Amniotic epithelial cell (primary cell): ENCODE measurements around the gene USP13.
"Not testable (repeated sequence)": the region's sequence is repeated elsewhere in the genome, so short reads cannot be mapped to it uniquely, and the experiment has no call there.

Experiments
- DNase-seq: peaks from one replicate; pipeline ENCODE4 v3.0.0-alpha.2; 2010; ENCODE audit warnings: low read depth

The USP13 gene, protein sequence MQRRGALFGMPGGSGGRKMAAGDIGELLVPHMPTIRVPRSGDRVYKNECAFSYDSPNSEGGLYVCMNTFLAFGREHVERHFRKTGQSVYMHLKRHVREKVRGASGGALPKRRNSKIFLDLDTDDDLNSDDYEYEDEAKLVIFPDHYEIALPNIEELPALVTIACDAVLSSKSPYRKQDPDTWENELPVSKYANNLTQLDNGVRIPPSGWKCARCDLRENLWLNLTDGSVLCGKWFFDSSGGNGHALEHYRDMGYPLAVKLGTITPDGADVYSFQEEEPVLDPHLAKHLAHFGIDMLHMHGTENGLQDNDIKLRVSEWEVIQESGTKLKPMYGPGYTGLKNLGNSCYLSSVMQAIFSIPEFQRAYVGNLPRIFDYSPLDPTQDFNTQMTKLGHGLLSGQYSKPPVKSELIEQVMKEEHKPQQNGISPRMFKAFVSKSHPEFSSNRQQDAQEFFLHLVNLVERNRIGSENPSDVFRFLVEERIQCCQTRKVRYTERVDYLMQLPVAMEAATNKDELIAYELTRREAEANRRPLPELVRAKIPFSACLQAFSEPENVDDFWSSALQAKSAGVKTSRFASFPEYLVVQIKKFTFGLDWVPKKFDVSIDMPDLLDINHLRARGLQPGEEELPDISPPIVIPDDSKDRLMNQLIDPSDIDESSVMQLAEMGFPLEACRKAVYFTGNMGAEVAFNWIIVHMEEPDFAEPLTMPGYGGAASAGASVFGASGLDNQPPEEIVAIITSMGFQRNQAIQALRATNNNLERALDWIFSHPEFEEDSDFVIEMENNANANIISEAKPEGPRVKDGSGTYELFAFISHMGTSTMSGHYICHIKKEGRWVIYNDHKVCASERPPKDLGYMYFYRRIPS

DNA sequence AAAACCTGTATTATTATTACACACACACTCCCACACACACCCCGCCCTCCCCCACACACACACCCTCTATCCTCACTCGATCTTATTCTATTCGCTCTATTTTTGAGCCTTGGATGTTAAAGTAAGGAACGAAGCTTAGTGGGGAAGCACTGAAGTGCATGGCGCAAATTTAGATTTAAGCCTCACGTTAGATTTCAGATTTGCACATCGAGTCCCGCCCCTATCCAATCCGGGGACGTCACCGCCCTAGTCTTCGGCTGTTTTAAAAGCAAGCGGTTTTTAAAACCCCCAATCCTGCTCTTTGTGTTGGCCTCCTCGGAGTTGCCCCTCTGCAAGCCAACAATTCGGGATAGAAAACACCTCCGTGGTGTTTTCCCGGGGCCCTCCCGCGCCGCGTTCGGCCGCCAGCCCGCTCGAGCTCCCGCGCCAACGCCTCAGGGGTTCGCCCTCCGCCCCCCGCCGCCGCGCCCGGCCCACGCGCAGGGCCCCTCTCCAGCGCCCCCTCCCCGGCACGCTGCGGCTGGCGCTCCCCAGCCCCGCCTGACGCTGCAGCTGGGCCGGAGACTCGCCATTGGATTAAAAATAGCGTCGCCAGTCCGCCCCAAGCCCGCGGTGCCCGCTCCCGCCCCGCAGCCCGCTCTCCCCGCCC, at the start of gene USP13:
TSS of gene USP13 (plus strand) at position 594 of the 649 bp plus-strand sequence. CDS start 186 bp downstream, outside the sequence.
- DNase-seq, result peak; percentile 78

DNA sequence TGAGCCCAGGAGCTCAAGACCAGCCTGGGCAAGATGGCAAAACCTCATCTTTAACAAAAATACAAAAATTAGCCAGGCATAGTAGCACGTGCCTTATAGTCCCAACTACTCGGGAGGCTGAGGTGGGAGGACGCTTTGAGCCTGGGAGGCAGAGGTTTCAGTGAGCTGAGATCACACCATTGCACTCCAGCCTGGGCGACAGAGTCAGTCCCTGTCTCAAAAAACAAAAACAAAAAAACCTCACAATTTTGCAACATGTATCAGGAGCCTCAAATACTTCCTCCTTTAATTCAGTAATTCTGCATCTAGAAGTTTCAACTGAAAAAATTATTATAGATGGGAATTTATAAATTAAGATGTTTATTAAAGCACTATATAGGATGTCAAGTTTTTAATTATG, 49.5 kb upstream of the USP13 start:
- DNase-seq, result no peak

DNA sequence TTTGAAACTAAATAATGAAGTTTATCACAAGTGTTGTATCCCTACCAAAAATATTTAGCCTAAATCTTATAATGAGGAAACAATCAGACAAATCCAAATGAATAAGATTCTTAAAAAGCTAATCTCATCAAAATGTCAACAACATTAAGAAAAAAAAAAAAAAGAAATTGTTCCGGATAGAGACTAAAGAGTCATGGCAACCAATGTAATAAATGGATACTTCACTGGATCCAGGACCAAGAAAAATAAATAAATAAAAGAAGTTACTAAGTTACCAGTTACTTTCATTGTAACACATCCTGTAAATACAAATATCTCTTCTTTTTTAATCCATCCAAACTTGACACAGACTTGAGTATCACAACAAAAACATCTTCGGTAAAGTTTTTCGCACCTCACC, 49.0 kb upstream of the USP13 start:
- DNase-seq, result no peak

DNA sequence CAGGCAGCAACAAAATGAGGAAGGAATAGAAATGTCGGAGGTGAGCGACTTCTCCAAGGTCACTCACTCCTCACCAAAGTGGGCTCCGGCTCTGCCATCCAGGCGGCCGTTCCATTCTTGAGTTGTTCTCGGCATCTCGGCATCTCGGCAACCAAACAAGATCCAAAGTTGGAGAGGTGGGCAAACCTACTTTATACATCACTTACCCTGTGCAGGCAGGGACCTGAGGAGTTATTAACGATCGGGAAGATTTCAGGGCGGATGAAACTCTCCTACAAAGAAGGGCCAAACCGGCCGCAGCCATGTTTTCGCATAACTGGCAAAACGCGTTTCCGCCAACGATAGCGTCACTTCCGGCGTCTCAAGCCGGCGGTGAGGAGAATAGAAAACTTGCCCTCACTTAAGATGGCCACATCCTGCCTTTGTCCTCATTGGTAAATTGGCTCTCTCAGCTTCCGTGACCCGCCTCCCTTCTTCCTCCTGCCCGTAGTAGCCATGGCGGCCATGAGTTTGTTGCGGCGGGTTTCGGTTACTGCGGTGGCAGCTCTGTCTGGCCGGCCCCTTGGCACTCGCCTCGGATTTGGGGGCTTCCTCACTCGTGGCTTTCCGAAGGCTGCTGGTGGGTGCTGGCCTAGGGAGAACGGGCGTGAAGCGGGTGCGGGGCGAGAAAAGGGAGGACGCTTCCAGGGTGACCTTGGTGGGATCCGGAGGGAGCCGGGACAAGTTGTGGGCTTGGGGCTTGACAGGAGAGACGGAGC, 48.3 kb upstream of the USP13 start, which contains the start of the genes MRPL47 and NDUFB5:
TSS of gene MRPL47 (minus strand) at position 318 of the 758 bp plus-strand sequence. CDS start at position 304, 14 bp downstream.
TSS of gene NDUFB5 (plus strand) at position 474 of the 758 bp plus-strand sequence. CDS start at position 496, 22 bp downstream.
- DNase-seq, result peak; percentile 96

DNA sequence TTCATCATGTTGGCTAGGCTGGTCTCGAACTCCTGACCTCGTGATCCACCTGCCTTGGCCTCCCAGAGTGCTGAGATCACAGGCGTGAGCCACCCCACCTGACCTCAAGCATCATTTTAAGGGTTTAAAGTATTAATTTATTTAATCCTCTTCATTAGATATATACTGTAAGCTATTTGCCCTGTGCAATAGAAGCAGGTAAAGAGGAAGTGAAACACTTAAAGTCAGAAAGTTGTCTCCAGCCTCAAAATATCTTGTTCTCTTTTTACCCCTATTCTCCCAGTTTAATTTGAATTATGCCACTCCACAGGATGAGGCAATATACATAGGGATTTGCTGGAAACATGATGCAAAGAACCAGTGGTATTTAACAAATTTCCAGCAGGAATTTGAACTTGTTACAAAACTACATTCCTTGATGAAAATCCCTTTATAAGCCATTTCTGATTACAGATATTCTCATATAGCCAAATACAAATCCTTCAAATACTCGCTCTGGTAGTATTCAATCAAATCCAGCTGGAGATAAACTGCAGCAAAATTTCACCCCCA, 46.2 kb upstream of the USP13 start:
- peak; percentile 30 for DNase-seq

DNA sequence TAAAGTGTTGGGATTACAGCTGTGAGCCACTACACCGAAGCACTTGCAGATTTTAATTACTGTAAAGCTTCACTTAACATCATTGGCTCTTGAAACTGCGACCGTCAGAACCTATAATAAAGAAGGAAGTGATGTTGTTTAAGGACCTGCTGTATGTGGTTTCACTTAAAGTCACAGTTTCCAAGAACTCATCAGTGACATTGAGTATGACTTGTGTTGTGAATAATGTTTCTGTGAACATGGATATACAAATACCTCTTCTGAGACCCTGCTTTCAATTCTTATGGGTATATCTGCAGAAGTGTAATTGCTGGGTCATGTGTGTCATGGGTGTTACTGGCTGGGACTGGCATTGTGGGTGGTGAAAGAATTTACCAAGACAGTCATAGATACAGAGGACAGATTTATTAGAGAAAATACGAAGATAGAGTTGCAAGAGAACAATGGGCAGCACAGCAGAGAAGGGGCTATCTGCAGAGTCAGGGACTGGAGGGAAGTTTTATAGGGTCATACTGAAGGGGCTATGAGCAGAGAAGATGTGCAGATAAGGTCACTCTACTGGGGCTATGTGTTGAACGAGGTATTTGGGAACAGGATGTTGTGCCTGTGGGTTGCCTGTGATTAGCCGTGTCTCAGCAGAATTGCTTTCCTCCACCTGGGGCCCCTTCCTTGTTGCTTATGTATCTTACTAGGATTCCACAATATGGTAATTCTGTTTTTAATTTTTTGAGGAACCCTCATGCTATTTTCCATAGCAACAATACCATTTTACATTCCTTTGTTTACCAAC, 43.7 kb upstream of the USP13 start:
- no peak for DNase-seq

DNA sequence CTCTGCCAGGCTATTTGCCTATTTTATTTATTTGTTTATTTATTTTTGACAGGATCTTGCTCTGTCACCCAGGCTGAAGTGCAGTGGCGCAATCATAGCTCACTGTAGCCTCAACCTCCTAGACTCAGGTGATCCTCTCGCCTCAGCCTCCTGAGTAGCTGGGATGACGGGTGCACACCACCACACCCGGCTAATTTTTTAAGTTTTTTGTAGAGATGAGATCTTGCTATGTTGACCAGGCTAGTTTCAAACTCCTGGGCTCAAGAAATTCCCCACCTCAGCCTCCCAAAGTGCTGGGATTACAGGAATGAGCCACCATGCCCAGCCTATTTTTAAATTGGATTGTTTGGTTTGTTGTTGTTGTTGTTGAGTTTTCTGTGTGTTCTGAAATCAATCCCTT, 42.8 kb upstream of the USP13 start:
- DNase-seq, result no peak

DNA sequence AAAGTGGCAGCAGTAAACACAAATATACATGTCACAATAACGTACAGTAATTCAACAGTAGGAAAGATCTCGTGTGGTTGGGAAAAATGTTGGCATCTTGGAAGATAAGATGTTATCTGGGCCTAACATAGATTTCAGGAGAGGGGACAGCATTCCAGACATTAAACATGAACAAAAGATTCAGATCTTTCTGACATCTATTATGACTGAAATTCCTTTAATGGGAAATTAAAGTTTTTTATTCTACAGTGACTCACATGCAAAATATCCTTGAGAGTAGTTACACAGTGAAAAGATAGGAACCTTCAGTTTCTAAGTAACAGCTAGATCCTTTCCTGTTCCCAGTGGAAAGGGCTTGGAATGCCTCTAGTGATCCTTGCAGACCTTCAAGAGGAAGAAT, 39.0 kb upstream of the USP13 start:
- DNase-seq, result peak; percentile 71

DNA sequence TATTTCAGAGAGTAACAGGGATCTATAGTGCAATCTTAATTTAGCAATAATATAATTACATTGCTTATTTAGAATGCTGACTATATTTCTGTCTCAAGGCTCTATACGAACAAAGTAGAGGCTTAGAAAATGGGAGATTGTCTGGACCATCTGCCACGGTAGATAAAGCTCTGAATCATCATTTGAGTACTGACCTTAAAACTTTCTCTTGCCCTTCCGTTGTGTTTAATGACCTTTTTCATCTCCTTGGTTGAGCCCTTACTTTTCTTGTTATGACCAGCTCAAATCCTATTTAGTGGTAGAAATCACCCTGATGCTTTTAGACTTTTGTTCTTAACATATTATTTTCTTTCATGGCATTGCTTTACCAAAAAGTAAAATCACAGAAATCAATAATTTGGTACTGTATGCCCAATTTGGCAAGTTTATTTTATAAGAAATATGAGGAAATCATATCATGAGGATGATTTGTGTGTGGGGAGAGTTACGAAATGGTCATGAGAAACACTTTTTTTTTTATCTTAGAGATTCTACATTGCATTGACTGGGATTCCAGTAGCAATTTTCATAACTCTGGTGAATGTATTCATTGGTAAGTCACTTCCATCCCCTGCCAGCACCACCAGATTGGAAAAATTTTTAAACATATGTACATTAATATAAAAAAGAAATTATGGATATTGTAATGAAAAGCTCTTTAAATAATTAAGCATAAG, 37.2 kb upstream of the USP13 start:
- peak; percentile 86 for DNase-seq

DNA sequence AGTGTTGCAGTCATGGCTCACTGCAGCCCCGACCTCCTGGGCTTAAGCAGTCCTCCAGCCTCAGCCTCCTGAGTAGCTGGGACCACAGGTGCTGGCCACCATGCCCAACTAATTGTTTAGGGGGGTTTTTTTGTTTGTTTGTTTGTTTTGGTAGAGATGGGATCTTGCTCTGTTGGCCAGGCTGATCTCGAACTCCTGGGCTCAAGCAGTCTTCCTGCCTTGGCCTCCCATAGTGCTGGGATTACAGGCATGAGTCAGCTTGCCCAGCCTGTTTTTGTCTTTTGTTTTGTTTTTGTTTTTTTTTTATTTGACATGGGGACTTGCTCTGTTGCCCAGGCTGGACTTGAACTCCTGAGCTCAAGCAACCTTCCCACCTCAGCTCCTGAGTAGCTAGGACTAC, 30.8 kb upstream of the USP13 start:
- DNase-seq, result no peak

DNA sequence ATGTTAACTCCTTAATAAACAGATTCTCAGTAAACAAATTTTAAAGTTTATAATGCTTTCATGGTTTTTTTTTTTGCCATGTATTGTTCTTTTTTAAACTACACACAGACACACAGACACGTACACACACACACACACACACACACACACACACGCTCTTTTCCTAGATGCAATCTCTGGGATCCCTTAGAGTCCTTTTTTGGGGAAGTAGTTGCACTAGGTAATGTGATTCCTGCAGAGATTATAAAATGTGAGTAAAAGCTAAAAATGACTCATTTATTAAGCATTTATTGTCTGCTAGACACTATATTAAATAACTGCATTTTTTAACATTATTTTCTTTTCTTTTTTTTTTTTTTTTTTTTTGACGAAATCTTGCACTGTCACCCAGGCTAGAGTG, 28.4 kb upstream of the USP13 start:
- DNase-seq, result no peak

DNA sequence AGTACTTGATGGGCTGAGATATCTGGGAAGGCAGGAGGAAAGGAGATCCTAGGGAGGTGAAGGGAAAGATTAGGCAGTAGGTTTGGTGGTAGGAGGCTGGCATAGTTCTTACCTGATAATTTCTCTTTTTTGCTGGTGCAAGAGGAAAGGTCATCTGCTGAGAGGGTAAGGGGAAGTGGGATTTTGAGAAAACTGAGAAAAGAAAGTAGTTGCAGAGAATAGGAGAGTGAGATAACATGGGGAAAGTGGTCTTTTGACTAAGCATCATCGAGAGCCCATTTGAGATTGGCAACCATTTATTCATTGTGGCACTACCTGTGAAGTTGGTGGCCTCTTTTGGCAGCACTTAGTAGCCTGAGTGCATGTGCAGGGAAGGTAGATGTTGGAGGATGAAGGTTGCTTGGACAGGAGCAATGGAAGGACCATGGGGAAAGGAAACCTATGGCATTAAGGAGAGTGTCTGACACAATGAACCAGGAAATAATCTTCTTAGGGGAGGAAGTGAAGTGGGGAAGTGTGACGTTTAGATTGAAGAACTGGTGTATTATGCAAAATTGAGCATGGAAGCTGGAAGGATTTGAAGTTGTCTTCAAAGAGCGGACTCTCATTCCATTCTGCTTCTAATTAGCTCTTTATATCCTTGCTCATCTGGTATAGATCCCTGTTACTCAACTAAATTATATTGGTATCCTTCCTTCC, 21.9 kb upstream of the USP13 start:
- no peak for DNase-seq

DNA sequence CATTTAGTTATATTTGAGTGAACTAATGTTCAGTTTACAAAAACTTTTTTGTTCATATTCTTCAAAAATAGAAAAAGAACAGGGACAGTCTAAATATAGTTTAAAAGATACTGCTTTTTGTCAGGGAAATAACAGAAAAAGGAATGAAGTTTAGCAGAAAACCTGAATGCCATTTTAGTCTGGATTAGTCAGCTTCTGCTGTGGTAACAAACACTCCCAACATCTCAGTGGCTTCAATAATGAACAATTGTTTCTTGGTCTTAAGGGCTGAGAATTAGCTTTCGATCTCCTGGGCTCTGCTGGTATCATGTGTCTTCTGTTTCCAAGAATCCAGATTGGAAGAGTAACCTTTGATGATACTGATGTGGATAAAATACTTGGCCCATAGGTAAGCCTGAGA, 12.4 kb upstream of the USP13 start:
- no peak for DNase-seq

DNA sequence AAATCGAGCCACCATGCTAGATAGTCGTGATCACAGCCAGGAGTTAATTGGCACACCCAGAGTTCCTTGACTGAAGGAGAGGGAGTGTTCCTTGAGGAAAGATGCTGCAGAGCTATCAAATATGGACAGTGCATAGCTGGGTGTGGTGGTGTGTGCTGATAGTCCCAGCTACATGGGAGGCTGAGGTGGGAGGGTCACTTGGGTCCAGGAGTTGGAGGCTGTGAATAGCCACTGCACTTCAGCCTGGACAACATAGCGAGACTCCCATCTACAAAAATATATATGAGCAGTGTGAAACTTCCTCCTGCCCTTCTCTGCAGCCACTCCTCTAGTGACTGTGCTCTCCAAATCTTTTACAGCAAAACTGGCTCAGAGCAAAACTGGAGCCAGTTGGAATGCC, 10.0 kb upstream of the USP13 start:
- no peak for DNase-seq

DNA sequence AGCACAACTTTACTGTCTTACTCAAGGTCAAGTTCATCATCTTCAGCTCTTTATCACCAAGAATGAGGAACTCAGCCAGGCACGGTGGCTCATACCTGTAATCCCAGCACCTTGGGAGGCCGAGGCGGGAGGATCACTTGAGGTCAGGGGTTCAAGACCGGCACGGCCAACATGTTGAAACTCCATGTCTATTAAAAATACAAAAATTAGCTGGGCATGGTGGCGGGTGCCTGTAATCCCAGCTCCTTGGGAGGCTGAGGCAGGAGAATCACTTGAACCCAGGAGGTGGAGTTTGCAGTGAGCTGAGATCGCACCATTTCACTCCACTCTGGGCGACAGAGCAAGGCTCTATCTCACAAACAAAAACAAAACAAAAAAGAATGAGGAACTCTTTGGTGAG, 9.0 kb upstream of the USP13 start:
- not testable (repeated sequence) for DNase-seq

DNA sequence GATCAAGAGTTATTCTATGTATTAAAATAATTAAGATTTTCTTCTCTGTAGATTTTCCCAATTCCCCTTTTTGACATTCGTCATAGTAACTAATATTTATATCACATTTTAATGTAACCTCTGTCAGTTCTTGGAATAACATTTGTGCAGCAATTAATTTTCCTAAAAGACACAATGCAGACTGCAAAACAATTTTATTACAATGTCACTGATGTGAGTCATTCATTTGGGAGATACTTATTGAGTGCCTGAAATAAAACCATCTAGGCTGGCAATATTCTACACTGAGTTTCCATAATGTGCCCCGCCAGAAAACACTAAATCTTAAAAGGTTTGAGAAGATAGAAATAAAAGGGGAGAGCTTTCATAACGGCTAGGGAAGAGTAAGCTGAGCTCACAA, 6.7 kb upstream of the USP13 start:
- DNase-seq, result no peak

DNA sequence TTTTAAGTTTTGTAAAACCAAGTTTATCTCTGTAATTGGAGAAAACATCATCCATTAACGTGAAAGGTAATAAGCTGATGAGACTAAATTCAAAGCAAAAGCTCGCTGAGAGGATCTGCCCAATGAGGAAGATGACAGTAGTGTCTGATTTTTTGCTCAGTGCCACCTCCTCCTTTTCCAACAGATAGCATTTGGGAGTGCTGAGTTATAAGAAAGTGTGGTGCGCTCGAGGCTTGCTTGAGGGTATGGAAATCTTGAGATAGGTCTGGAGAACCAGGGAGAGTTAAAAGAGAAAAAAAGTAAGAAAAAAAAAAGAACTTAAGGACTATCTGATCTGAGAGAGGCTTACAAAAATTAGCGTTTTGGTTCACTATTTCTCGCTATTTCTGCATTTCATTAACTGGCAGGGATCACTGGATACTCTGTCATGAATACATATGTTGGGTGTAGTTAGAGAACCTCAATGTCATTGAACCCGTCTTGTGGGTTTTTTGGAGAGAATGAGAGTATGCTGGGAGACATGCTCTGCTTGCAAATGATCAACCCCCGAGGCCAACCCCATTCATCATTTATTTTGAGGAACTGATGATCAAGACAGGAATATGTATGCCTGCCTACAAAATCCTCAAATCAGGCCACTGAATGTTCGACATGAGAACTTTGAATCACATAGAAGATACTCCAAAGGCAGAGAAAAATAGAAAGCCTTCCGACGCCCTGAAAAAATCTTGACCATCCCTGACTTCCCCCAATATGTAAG, 973 bp upstream of the USP13 start:
- DNase-seq, result no peak

DNA sequence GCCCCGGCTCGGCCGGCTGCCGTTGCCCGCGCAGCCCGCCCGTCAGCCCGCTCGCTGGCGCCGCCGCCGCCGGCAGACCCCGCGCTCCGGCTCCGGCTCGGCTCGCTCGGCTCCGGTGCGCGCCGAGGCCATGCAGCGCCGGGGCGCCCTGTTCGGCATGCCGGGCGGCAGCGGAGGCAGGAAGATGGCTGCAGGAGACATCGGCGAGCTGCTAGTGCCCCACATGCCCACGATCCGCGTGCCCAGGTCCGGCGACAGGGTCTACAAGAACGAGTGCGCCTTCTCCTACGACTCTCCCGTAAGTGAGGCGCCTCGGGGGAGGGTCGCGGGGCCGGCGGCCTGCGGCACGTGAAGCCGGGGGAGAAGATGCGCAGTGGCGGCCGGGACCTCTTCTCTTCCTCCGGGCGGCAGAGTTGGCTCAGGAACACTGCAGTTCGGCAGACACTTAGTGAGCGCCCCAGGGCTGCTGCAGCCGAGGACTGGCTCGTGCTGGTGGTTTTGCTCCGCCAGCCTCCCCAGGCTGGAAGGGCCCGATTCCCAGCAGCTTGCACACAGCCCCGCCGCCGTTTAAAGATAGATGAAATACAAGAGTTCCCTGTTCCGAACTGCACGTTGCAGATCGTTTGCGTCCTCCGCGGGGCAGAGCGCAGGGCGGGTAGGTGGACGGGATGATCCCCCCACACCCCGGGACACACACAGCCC, 407 bp downstream of the USP13 start:
- DNase-seq, result peak; percentile 78
